ENCODE measurements around the gene LARP1. TPM values are rescaled to one million over a fixed set of nuclear protein-coding genes. Genes with fewer than 3 reads are reported as not detected.
"Not testable (repeated sequence)": the region's sequence is repeated elsewhere in the genome, so short reads cannot be mapped to it uniquely, and the experiment has no call there.

Gene LARP1
- total and polyA plus RNA-seq, 10 of the 15 experiments (the other 5 are each of a cell fraction or from before 2014, with no cell fraction given): 22.6 to 227 (median 60.8) TPM

- SMC1A ChIA-PET (ENCODE audit: uncharacterized antibody, unreplicated experiment): interaction anchor here (0.6 to 1.1 kb wide), 2 partner anchors 14 to 162 kb away, joined by 3 read pairs; no protein-coding TSS in a partner anchor
- Histone ChIP-seq H2AFZ (ENCODE audit: control insufficient read depth, low read depth, low read length) (no peak overlapping the region), H4K20me1 (ENCODE audit: control insufficient read depth, insufficient read depth) (no peaks in the 10 kb centered on the region), H3K4me2 (ENCODE audit: control insufficient read depth, insufficient read depth) (no peak overlapping the region), H3K36me3 (ENCODE audit: control insufficient read depth in 2 of 2, insufficient read depth in 2 of 2, low read length in 1 of 2) (no peaks in the 10 kb centered on the region), H3K9ac (ENCODE audit: control insufficient read depth, insufficient read depth, low read length) (no peak overlapping the region), H3K4me1 (ENCODE audit: control insufficient read depth, insufficient read depth, low read length) (no peaks in the 10 kb centered on the region), H3K27me3 (replicated peaks in 1 of 2; ENCODE audit: control insufficient read depth in 2 of 2, insufficient read depth in 2 of 2, low read length in 1 of 2) (no peaks in the 10 kb centered on the region), H3K4me3 (no peak overlapping the region), H3K9me3 (replicated peaks; ENCODE audit: control insufficient read depth, insufficient read depth, low read length) (no peaks in the 10 kb centered on the region), H3K27ac (ENCODE audit: control insufficient read depth, insufficient read depth) (no peak overlapping the region), H3K79me2 (ENCODE audit: control insufficient read depth, insufficient read depth, low read length) (no peaks in the 10 kb centered on the region)
- POLR2A ChIA-PET: no interaction called here
- ATAC-seq (no peak), DNase-seq (ENCODE audit: low read depth, low spot score) (no peak), FAIRE-seq (no peak)
- 57% methylated on average over 7 of the region's 7 CpGs for WGBS (ENCODE audit: insufficient coverage, insufficient replicate concordance, low lambda C conversion rate, missing lambda C conversion rate)
- in situ Hi-C loops (cut with MboI) (no loop called here), intact Hi-C loops (cut with micrococcal nuclease; ENCODE audit: unreplicated experiment) (no loop called here)
- TF ChIP-seq, protein P1, sequence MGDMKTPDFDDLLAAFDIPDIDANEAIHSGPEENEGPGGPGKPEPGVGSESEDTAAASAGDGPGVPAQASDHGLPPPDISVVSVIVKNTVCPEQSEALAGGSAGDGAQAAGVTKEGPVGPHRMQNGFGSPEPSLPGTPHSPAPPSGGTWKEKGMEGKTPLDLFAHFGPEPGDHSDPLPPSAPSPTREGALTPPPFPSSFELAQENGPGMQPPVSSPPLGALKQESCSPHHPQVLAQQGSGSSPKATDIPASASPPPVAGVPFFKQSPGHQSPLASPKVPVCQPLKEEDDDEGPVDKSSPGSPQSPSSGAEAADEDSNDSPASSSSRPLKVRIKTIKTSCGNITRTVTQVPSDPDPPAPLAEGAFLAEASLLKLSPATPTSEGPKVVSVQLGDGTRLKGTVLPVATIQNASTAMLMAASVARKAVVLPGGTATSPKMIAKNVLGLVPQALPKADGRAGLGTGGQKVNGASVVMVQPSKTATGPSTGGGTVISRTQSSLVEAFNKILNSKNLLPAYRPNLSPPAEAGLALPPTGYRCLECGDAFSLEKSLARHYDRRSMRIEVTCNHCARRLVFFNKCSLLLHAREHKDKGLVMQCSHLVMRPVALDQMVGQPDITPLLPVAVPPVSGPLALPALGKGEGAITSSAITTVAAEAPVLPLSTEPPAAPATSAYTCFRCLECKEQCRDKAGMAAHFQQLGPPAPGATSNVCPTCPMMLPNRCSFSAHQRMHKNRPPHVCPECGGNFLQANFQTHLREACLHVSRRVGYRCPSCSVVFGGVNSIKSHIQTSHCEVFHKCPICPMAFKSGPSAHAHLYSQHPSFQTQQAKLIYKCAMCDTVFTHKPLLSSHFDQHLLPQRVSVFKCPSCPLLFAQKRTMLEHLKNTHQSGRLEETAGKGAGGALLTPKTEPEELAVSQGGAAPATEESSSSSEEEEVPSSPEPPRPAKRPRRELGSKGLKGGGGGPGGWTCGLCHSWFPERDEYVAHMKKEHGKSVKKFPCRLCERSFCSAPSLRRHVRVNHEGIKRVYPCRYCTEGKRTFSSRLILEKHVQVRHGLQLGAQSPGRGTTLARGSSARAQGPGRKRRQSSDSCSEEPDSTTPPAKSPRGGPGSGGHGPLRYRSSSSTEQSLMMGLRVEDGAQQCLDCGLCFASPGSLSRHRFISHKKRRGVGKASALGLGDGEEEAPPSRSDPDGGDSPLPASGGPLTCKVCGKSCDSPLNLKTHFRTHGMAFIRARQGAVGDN (IDR thresholded peaks at IDR 0.05): no peak
- no peak for TF ChIP-seq RAD21 (IDR thresholded peaks at IDR 0.05; ENCODE audit: insufficient read depth, low read depth, low read length)
- no peak for TF ChIP-seq ATF7 (IDR thresholded peaks at IDR 0.05; ENCODE audit: low read depth)
- CTCF ChIA-PET: no interaction called here
- RAD21 ChIA-PET (ENCODE audit: unreplicated experiment): no interaction called here
- BruUV-seq (replicated peaks): no TSS peak
Observed at GRCh38 chr5:154734370-154735248, 20.6 kb upstream of the LARP1 start.

GRCh38 chr5:154735362-154735761 is 19.8 kb upstream of the LARP1 start:
- 74% methylated on average over 7 of the region's 7 CpGs for WGBS (ENCODE audit: insufficient coverage, insufficient replicate concordance, low lambda C conversion rate, missing lambda C conversion rate)
- H4K20me1 ChIP-seq (ENCODE audit: control insufficient read depth, insufficient read depth); DNase-seq (ENCODE audit: low read depth, low spot score); CTCF ChIA-PET; in situ Hi-C loops (cut with MboI); H3K4me1 ChIP-seq (ENCODE audit: control insufficient read depth, insufficient read depth, low read length); intact Hi-C loops (cut with micrococcal nuclease; ENCODE audit: unreplicated experiment); H3K9me3 ChIP-seq (replicated peaks; ENCODE audit: control insufficient read depth, insufficient read depth, low read length); POLR2A ChIA-PET; RAD21 ChIA-PET (ENCODE audit: unreplicated experiment); H2AFZ ChIP-seq (ENCODE audit: control insufficient read depth, low read depth, low read length); H3K9ac ChIP-seq (ENCODE audit: control insufficient read depth, insufficient read depth, low read length); FAIRE-seq; ATAC-seq; H3K27ac ChIP-seq (ENCODE audit: control insufficient read depth, insufficient read depth); H3K27me3 ChIP-seq (replicated peaks in 1 of 2; ENCODE audit: control insufficient read depth in 2 of 2, insufficient read depth in 2 of 2, low read length in 1 of 2); H3K4me3 ChIP-seq; H3K36me3 ChIP-seq (ENCODE audit: control insufficient read depth in 2 of 2, insufficient read depth in 2 of 2, low read length in 1 of 2); H3K79me2 ChIP-seq (ENCODE audit: control insufficient read depth, insufficient read depth, low read length); H3K4me2 ChIP-seq (ENCODE audit: control insufficient read depth, insufficient read depth); BruUV-seq (replicated peaks): not testable (repeated sequence)
- SMC1A ChIA-PET (ENCODE audit: uncharacterized antibody, unreplicated experiment): interaction anchor here (0.6 to 1.1 kb wide), 2 partner anchors 15 to 800 kb away, joined by 3 to 4 read pairs; no protein-coding TSS in a partner anchor

DNA sequence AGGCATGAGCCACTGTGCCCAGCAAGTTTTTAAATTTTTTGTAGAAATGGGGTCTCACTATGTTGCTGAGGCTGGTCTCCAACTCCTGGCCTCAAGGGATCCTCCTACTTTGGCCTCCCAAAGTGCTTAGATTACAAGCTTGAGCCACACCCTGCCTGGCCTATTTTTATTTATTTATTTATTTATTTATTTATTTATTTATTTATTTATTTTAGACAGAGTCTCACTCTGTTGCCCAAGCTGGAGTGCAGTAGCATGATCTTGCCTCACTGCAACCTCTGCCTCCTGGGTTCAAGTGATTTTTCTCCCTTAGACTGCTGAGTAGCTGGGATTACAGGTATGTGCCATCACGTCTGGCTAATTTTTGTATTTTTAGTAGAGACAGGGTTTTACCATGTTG is 18.8 kb upstream of the LARP1 start:
- H3K4me3 ChIP-seq; H3K79me2 ChIP-seq (ENCODE audit: control insufficient read depth, insufficient read depth, low read length); H3K4me1 ChIP-seq (ENCODE audit: control insufficient read depth, insufficient read depth, low read length); SMC1A ChIA-PET (ENCODE audit: uncharacterized antibody, unreplicated experiment); H3K27me3 ChIP-seq (replicated peaks in 1 of 2; ENCODE audit: control insufficient read depth in 2 of 2, insufficient read depth in 2 of 2, low read length in 1 of 2); in situ Hi-C loops (cut with MboI); H3K36me3 ChIP-seq (ENCODE audit: control insufficient read depth in 2 of 2, insufficient read depth in 2 of 2, low read length in 1 of 2); H2AFZ ChIP-seq (ENCODE audit: control insufficient read depth, low read depth, low read length); CTCF ChIA-PET; intact Hi-C loops (cut with micrococcal nuclease; ENCODE audit: unreplicated experiment); RAD21 ChIA-PET (ENCODE audit: unreplicated experiment); H3K9ac ChIP-seq (ENCODE audit: control insufficient read depth, insufficient read depth, low read length); H3K9me3 ChIP-seq (replicated peaks; ENCODE audit: control insufficient read depth, insufficient read depth, low read length); H3K27ac ChIP-seq (ENCODE audit: control insufficient read depth, insufficient read depth); BruUV-seq (replicated peaks); DNase-seq (ENCODE audit: low read depth, low spot score); POLR2A ChIA-PET; FAIRE-seq; H3K4me2 ChIP-seq (ENCODE audit: control insufficient read depth, insufficient read depth); H4K20me1 ChIP-seq (ENCODE audit: control insufficient read depth, insufficient read depth); ATAC-seq: not testable (repeated sequence)
- 92% methylated on average over 1 of the region's 1 CpG for WGBS (ENCODE audit: insufficient coverage, insufficient replicate concordance, low lambda C conversion rate, missing lambda C conversion rate)

Measured in GM12878 (cell line).